Karpas-422 (cell line): Measurements from ENCODE around the gene CD247. TPM values are rescaled to one million over a fixed set of nuclear protein-coding genes. Genes with fewer than 3 reads are reported as not detected.

ENCODE experiments used
- DNase-seq: peaks from one replicate; pipeline ENCODE4 v3.0.0-alpha.2; 2015
- H2AFZ ChIP-seq: fragments of 200-600 bp; sonication (generic); 2 replicates; pipeline ENCODE4 v1.6.1; 2014; ENCODE audit warnings: antibody characterized with exemption, low read length, mixed read lengths
- H3K27ac ChIP-seq: fragments of 200-600 bp; sonication (generic); 2 replicates; pipeline ENCODE4 v1.5.1; 2014; ENCODE audit warnings: mild to moderate bottlenecking, low read length, moderate library complexity
- H3K27me3 ChIP-seq: fragments of 200-600 bp; sonication (generic); 2 replicates; pipeline ENCODE4 v1.6.1; 2014; ENCODE audit warnings: low read length, mixed read lengths
- H3K36me3 ChIP-seq: fragments of 200-600 bp; sonication (generic); 2 replicates; pipeline ENCODE4 v1.6.1; 2014; ENCODE audit warnings: low read length, mixed read lengths; ENCODE audit not compliant: insufficient read depth
- H3K4me1 ChIP-seq: fragments of 200-600 bp; sonication (generic); 2 replicates; pipeline ENCODE4 v1.6.1; 2014; ENCODE audit warnings: mild to moderate bottlenecking, low read length, mixed read lengths
- H3K4me2 ChIP-seq: fragments of 200-600 bp; sonication (generic); 2 replicates; pipeline ENCODE4 v1.6.1; 2014; ENCODE audit warnings: low read length, low read depth, mild to moderate bottlenecking; ENCODE audit not compliant: poor library complexity, severe bottlenecking
- H3K4me3 ChIP-seq: fragments of 200-600 bp; sonication (generic); 2 replicates; pipeline ENCODE4 v1.5.1; 2014; ENCODE audit warnings: mild to moderate bottlenecking, antibody characterized with exemption, low read length, mixed read lengths
- H3K79me2 ChIP-seq: fragments of 200-600 bp; sonication (generic); 2 replicates; pipeline ENCODE4 v1.6.1; 2014; ENCODE audit warnings: mild to moderate bottlenecking, low read length, mixed read lengths
- H3K9ac ChIP-seq: fragments of 200-600 bp; sonication (generic); 2 replicates; pipeline ENCODE4 v1.6.0; 2014; ENCODE audit warnings: low read length
- H3K9me2 ChIP-seq: fragments of 200-600 bp; sonication (generic), shearing (Covaris generic); replicated peaks from 2 replicates; pipeline ENCODE4 v1.6.0; 2014; ENCODE audit warnings: mild to moderate bottlenecking, low read length, moderate library complexity; ENCODE audit not compliant: insufficient read depth
- H3K9me3 ChIP-seq: fragments of 300-700, 200-600 bp; sonication (generic); 2 replicates; pipeline ENCODE4 v1.6.1; 2014; ENCODE audit warnings: low read length, mixed read lengths
- H4K20me1 ChIP-seq: fragments of 200-600 bp; sonication (generic); 2 replicates; pipeline ENCODE4 v1.6.1; 2014; ENCODE audit warnings: mild to moderate bottlenecking, antibody characterized with exemption, low read length, low read depth; ENCODE audit not compliant: insufficient read depth
- total RNA-seq: library from RNA; depleted of rRNA; stranded (reverse); fragments of >200 nt; shearing (Covaris generic); gene quantifications from 2 replicates; pipeline ENCODE4 v1.2.3, GENCODE V29; 2014; ENCODE audit warnings: low replicate concordance

CD247 gene
- total RNA-seq, 1 experiment from 2014 or later: 41.3 TPM

- Histone ChIP-seq H3K9ac (no peak overlapping the region), H3K9me3 (no peaks in the 10 kb centered on the region), H3K27me3 (no peaks in the 10 kb centered on the region), H3K36me3 (no peaks in the 10 kb centered on the region), H3K79me2 (no peaks in the 10 kb centered on the region), H4K20me1 (no peaks in the 10 kb centered on the region), H3K9me2 (no peaks in the 10 kb centered on the region), H3K4me1 (no peaks in the 10 kb centered on the region), H3K27ac (no peak overlapping the region), H3K4me2 (no peak overlapping the region), H3K4me3 (no peak overlapping the region), H2AFZ (no peak overlapping the region)
- DNase-seq: no peak
These were observed 33.4 kb downstream of the CD247 start for GRCh38 chr1:167484726-167485502.

GRCh38 chr1:167483790-167484189 lies 34.5 kb downstream of the CD247 start:
- Histone ChIP-seq H3K36me3 (no peaks in the 10 kb centered on the region), H3K27me3 (no peaks in the 10 kb centered on the region), H2AFZ (no peak overlapping the region), H3K4me1 (no peaks in the 10 kb centered on the region), H3K9me3 (no peaks in the 10 kb centered on the region), H3K9me2 (no peaks in the 10 kb centered on the region), H3K4me3 (no peak overlapping the region), H3K4me2 (no peak overlapping the region), H4K20me1 (no peaks in the 10 kb centered on the region), H3K9ac (no peak overlapping the region), H3K79me2 (no peaks in the 10 kb centered on the region), H3K27ac (no peak overlapping the region)
- no peak for DNase-seq

- no peaks in the 10 kb centered on the region for H3K4me1 ChIP-seq
- no peak overlapping the region for H3K9ac ChIP-seq
- H3K36me3 ChIP-seq: no peaks in the 10 kb centered on the region
- DNase-seq: no peak
- H3K9me2 ChIP-seq: no peaks in the 10 kb centered on the region
- no peak overlapping the region for H2AFZ ChIP-seq
- no peaks in the 10 kb centered on the region for H3K9me3 ChIP-seq
- no peak overlapping the region for H3K27ac ChIP-seq
- no peaks in the 10 kb centered on the region for H3K79me2 ChIP-seq
- H3K27me3 ChIP-seq: no peaks in the 10 kb centered on the region
- no peaks in the 10 kb centered on the region for H4K20me1 ChIP-seq
- H3K4me2 ChIP-seq: no peak overlapping the region
- no peak overlapping the region for H3K4me3 ChIP-seq
These were observed 36.1 kb downstream of the CD247 start for GRCh38 chr1:167482184-167482583.

GRCh38 chr1:167479331-167479979 lies 38.9 kb downstream of the CD247 start:
- H3K4me3 ChIP-seq: no peak overlapping the region
- no peaks in the 10 kb centered on the region for H3K27me3 ChIP-seq
- no peak overlapping the region for H3K27ac ChIP-seq
- H3K4me2 ChIP-seq: no peak overlapping the region
- no peaks in the 10 kb centered on the region for H4K20me1 ChIP-seq
- no peaks in the 10 kb centered on the region for H3K79me2 ChIP-seq
- DNase-seq: no peak
- H2AFZ ChIP-seq: no peak overlapping the region
- no peak overlapping the region for H3K9ac ChIP-seq
- H3K4me1 ChIP-seq: no peaks in the 10 kb centered on the region
- H3K9me3 ChIP-seq: no peaks in the 10 kb centered on the region
- no peaks in the 10 kb centered on the region for H3K36me3 ChIP-seq
- H3K9me2 ChIP-seq: no peaks in the 10 kb centered on the region

- Histone ChIP-seq H3K9ac (no peak overlapping the region), H2AFZ (no peak overlapping the region), H3K27me3 (no peaks in the 10 kb centered on the region), H4K20me1 (no peaks in the 10 kb centered on the region), H3K9me2 (no peaks in the 10 kb centered on the region), H3K4me3 (no peak overlapping the region), H3K4me1 (no peaks in the 10 kb centered on the region), H3K79me2 (no peaks in the 10 kb centered on the region), H3K27ac (no peak overlapping the region), H3K36me3 (no peaks in the 10 kb centered on the region), H3K9me3 (no peaks in the 10 kb centered on the region), H3K4me2 (no peak overlapping the region)
- no peak for DNase-seq
These were observed 40.3 kb downstream of the CD247 start for GRCh38 chr1:167477986-167478385.

- DNase-seq: no peak
- no peaks in the 10 kb centered on the region for H3K79me2 ChIP-seq
- no peaks in the 10 kb centered on the region for H4K20me1 ChIP-seq
- H3K9ac ChIP-seq: no peak overlapping the region
- H2AFZ ChIP-seq: no peak overlapping the region
- no peaks in the 10 kb centered on the region for H3K9me2 ChIP-seq
- H3K4me3 ChIP-seq: no peak overlapping the region
- H3K4me1 ChIP-seq: no peaks in the 10 kb centered on the region
- H3K27ac ChIP-seq: no peak overlapping the region
- H3K36me3 ChIP-seq: no peaks in the 10 kb centered on the region
- H3K27me3 ChIP-seq: no peaks in the 10 kb centered on the region
- no peaks in the 10 kb centered on the region for H3K9me3 ChIP-seq
- H3K4me2 ChIP-seq: no peak overlapping the region
These were observed 42.3 kb downstream of the CD247 start for GRCh38 chr1:167476061-167476460.

GRCh38 chr1:167474191-167474641 lies 44.1 kb downstream of the CD247 start:
- no peak overlapping the region for H2AFZ ChIP-seq
- no peaks in the 10 kb centered on the region for H3K4me1 ChIP-seq
- H3K9ac ChIP-seq: no peak overlapping the region
- no peaks in the 10 kb centered on the region for H3K79me2 ChIP-seq
- H3K9me2 ChIP-seq: no peaks in the 10 kb centered on the region
- H3K27ac ChIP-seq: no peak overlapping the region
- no peaks in the 10 kb centered on the region for H3K27me3 ChIP-seq
- H3K9me3 ChIP-seq: no peaks in the 10 kb centered on the region
- no peaks in the 10 kb centered on the region for H3K36me3 ChIP-seq
- H3K4me2 ChIP-seq: no peak overlapping the region
- no peaks in the 10 kb centered on the region for H4K20me1 ChIP-seq
- no peak overlapping the region for H3K4me3 ChIP-seq
- no peak for DNase-seq

- Histone ChIP-seq H3K4me2 (no peak overlapping the region), H3K27me3 (no peaks in the 10 kb centered on the region), H3K79me2 (no peaks in the 10 kb centered on the region), H3K36me3 (no peaks in the 10 kb centered on the region), H3K27ac (no peak overlapping the region), H3K4me1 (no peaks in the 10 kb centered on the region), H3K9me3 (no peaks in the 10 kb centered on the region), H3K9me2 (no peaks in the 10 kb centered on the region), H3K4me3 (no peak overlapping the region), H3K9ac (no peak overlapping the region), H2AFZ (no peak overlapping the region), H4K20me1 (no peaks in the 10 kb centered on the region)
- no peak for DNase-seq
These were observed 44.6 kb downstream of the CD247 start for GRCh38 chr1:167473761-167474160.
